ENCODE results near the gene RAB40C. TPM values are rescaled to one million over a fixed set of nuclear protein-coding genes. Genes with fewer than 3 reads are reported as not detected.

RAB40C gene
- total RNA-seq, 1 experiment from 2014 or later: 30.7 TPM

GRCh38 chr16:616733-617586 lies 27.1 kb downstream of the RAB40C start:
- ATAC-seq (no peak), DNase-seq (ENCODE audit: low read depth, low spot score) (no peak)
- TF ChIP-seq REST (IDR thresholded peaks at IDR 0.05; ENCODE audit: insufficient read depth in 1 of 2, low read depth in 2 of 2, low read length in 1 of 2) (no peak), POLR2AphosphoS5 (IDR thresholded peaks at IDR 0.05; ENCODE audit: low read depth, low read length) (no peak), TCF7L2 (IDR thresholded peaks at IDR 0.05; ENCODE audit: low read depth, low read length) (no peak), SIN3A (IDR thresholded peaks at IDR 0.05; ENCODE audit: borderline replicate concordance, insufficient read depth, low read depth, low read length) (no peak)
- TF ChIP-seq, protein P1, sequence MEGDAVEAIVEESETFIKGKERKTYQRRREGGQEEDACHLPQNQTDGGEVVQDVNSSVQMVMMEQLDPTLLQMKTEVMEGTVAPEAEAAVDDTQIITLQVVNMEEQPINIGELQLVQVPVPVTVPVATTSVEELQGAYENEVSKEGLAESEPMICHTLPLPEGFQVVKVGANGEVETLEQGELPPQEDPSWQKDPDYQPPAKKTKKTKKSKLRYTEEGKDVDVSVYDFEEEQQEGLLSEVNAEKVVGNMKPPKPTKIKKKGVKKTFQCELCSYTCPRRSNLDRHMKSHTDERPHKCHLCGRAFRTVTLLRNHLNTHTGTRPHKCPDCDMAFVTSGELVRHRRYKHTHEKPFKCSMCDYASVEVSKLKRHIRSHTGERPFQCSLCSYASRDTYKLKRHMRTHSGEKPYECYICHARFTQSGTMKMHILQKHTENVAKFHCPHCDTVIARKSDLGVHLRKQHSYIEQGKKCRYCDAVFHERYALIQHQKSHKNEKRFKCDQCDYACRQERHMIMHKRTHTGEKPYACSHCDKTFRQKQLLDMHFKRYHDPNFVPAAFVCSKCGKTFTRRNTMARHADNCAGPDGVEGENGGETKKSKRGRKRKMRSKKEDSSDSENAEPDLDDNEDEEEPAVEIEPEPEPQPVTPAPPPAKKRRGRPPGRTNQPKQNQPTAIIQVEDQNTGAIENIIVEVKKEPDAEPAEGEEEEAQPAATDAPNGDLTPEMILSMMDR (IDR thresholded peaks at IDR 0.05): no peak
- H3K9me3 ChIP-seq (ENCODE audit: control insufficient read depth, insufficient read depth, low read depth, low read length): no peaks in the 10 kb centered on the region
- CTCF ChIA-PET: no interaction called here
- H3K4me1 ChIP-seq (ENCODE audit: control insufficient read depth, insufficient read depth, low read length): peaks cover 12% of the 10 kb centered on the region
- H3K36me3 ChIP-seq (ENCODE audit: control insufficient read depth, insufficient read depth, low read length): no peaks in the 10 kb centered on the region
- no peak overlapping the region for H3K27ac ChIP-seq (ENCODE audit: low read length)
- no peak overlapping the region for H3K4me3 ChIP-seq (ENCODE audit: low read depth in 2 of 2, low read length in 2 of 2)
- in situ Hi-C loops (cut with HindIII; ENCODE audit: low pct_unique_long_range_greater_than_20kb, low sequenced_read_pairs): no loop called here
- no peaks in the 10 kb centered on the region for H3K27me3 ChIP-seq (ENCODE audit: control insufficient read depth, insufficient read depth, low read length)
- POLR2A ChIA-PET: no interaction called here
- intact Hi-C loops (cut with micrococcal nuclease; ENCODE audit: unreplicated experiment): no loop called here
- BruUV-seq (replicated peaks): no TSS peak

DNA sequence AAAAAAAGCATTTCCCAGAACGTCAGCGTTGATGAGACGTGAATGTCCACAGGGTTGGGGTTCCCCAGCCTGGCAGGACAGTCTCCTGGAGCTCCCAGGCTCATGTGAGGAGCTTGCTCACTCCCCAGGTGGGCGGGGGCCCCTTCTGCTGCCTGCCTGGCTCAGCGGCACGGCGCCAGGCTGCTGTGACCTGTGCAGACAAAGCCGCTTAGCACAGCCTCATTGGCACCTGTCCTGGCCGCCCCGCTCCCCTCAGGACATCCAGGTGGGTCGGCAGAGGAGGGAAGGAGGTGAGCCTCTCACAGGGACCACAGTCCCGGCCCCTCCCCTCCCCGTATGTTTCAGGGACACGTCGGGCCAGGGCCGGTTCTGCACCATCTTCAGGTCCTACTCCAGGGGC lies 28.0 kb downstream of the RAB40C start:
- Histone ChIP-seq H3K9me3 (ENCODE audit: control insufficient read depth, insufficient read depth, low read depth, low read length) (no peaks in the 10 kb centered on the region), H3K36me3 (ENCODE audit: control insufficient read depth, insufficient read depth, low read length) (no peaks in the 10 kb centered on the region), H3K27ac (ENCODE audit: low read length) (no peak overlapping the region), H3K4me3 (ENCODE audit: low read depth in 2 of 2, low read length in 2 of 2) (no peak overlapping the region), H3K27me3 (ENCODE audit: control insufficient read depth, insufficient read depth, low read length) (no peaks in the 10 kb centered on the region), H3K4me1 (ENCODE audit: control insufficient read depth, insufficient read depth, low read length) (peaks cover 21% of the 10 kb centered on the region)
- in situ Hi-C loops (cut with HindIII; ENCODE audit: low pct_unique_long_range_greater_than_20kb, low sequenced_read_pairs): no loop called here
- no peak for TF ChIP-seq REST (IDR thresholded peaks at IDR 0.05; ENCODE audit: insufficient read depth in 1 of 2, low read depth in 2 of 2, low read length in 1 of 2)
- TF ChIP-seq TCF7L2 (IDR thresholded peaks at IDR 0.05; ENCODE audit: low read depth, low read length): no peak
- TF ChIP-seq POLR2AphosphoS5 (IDR thresholded peaks at IDR 0.05; ENCODE audit: low read depth, low read length): no peak
- TF ChIP-seq, protein P1 (IDR thresholded peaks at IDR 0.05): no peak
- no peak for TF ChIP-seq SIN3A (IDR thresholded peaks at IDR 0.05; ENCODE audit: borderline replicate concordance, insufficient read depth, low read depth, low read length)
- BruUV-seq (replicated peaks): no TSS peak
- ATAC-seq: no peak
- no peak for DNase-seq (ENCODE audit: low read depth, low spot score)
- CTCF ChIA-PET: no interaction called here
- POLR2A ChIA-PET: no interaction called here
- intact Hi-C loops (cut with micrococcal nuclease; ENCODE audit: unreplicated experiment): no loop called here
